Calu3 (cell line): Measurements from ENCODE around the gene CSTA. TPM values are rescaled to one million over a fixed set of nuclear protein-coding genes. Genes with fewer than 3 reads are reported as not detected.

ENCODE experiments used
- BruUV-seq: library from RNA; stranded (reverse); fragments of 400-500 nt; replicated peaks from 2 replicates; lab custom pipeline; 2021; lab: Mats Ljungman, UMichigan
- CTCF ChIA-PET: fragments of 300-600 bp; sonication (Branson Sonifier 250); formaldehyde crosslinking; loops from one replicate; lab custom pipeline; 2022; ENCODE audit warnings: antibody characterized with exemption; lab: Charles Lee
- DNase-seq: peaks from one replicate; pipeline ENCODE4 v3.0.0; 2022
- H3K27ac Mint-ChIP-seq: one replicate; pipeline ENCODE4 v1.8.0; 2022; ENCODE audit warnings: mixed read lengths; ENCODE audit not compliant: unreplicated experiment
- H3K27me3 Mint-ChIP-seq: one replicate; pipeline ENCODE4 v1.8.0; 2022; ENCODE audit warnings: mixed read lengths; ENCODE audit not compliant: unreplicated experiment
- H3K36me3 Mint-ChIP-seq: one replicate; pipeline ENCODE4 v1.8.0; 2022; ENCODE audit warnings: mild to moderate bottlenecking, moderate library complexity, mixed read lengths; ENCODE audit not compliant: insufficient read depth, unreplicated experiment
- H3K4me1 Mint-ChIP-seq: one replicate; pipeline ENCODE4 v1.8.0; 2022; ENCODE audit warnings: mild to moderate bottlenecking, low read depth, mixed read lengths; ENCODE audit not compliant: unreplicated experiment
- H3K4me3 Mint-ChIP-seq: one replicate; pipeline ENCODE4 v1.8.0; 2022; ENCODE audit warnings: mild to moderate bottlenecking, low read depth, moderate library complexity, mixed read lengths; ENCODE audit not compliant: unreplicated experiment
- H3K9me3 Mint-ChIP-seq: one replicate; pipeline ENCODE4 v1.8.0; 2022; ENCODE audit warnings: low read depth, mixed read lengths; ENCODE audit not compliant: unreplicated experiment
- intact Hi-C: fragments of 100-400 bp; cut with micrococcal nuclease; formaldehyde crosslinking; loops from one replicate; pipeline ENCODE4 v1.10.0; 2022; ENCODE audit not compliant: unreplicated experiment
- total RNA-seq: library from RNA; stranded (reverse); gene quantifications from 2 replicates; pipeline ENCODE4 v1.2.3, GENCODE V29; 2022
- TF ChIP-seq, protein P1 (sequence below): fragments of 200-600 bp; IDR thresholded peaks from one replicate; pipeline ENCODE4 v1.8.0; 2022; ENCODE audit warnings: antibody characterized with exemption; ENCODE audit not compliant: unreplicated experiment

The CSTA gene
- total RNA-seq, 1 experiment from 2014 or later = not detected

DNA sequence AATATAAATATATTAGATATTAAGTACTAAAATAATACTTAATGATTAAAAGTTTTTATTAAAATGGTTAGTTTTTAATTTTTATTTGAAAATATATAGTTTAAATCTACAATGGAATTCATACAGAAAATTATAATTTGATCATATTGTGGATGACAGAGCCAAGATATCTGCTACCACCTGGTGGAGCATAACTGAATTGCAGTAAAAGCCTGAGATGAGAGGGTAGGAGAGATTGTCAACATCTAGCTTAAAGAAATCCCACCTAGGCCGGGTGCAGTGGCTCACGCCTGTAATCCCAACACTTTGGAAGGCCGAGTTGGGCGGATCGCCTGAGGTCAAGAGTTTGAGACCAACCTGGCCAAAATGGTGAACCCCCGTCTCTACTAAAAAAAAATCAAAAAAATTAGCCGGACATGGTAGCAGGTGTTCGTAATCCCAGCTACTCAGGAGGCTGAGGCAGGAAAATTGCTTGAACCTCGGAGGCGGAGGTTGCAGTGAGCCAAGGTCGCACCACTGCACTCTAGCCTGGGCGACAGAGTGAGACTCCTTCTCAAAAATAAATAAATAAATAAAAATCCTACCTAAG lies 25.1 kb upstream of the CSTA start:
- CTCF ChIA-PET = no interaction called here
- no TSS peak for BruUV-seq
- Mint-ChIP-seq H3K9me3 (peaks cover 3% of the 10 kb centered on the region), H3K4me1 (no peaks in the 10 kb centered on the region), H3K27ac (no peak overlapping the region), H3K36me3 (no peaks in the 10 kb centered on the region), H3K27me3 (no peaks in the 10 kb centered on the region), H3K4me3 (no peak overlapping the region)
- intact Hi-C loops = loop anchor here (10.0 kb wide), 1 partner anchor 755 kb away; the partner anchor contains the start of gene POLQ
- TF ChIP-seq, protein P1, sequence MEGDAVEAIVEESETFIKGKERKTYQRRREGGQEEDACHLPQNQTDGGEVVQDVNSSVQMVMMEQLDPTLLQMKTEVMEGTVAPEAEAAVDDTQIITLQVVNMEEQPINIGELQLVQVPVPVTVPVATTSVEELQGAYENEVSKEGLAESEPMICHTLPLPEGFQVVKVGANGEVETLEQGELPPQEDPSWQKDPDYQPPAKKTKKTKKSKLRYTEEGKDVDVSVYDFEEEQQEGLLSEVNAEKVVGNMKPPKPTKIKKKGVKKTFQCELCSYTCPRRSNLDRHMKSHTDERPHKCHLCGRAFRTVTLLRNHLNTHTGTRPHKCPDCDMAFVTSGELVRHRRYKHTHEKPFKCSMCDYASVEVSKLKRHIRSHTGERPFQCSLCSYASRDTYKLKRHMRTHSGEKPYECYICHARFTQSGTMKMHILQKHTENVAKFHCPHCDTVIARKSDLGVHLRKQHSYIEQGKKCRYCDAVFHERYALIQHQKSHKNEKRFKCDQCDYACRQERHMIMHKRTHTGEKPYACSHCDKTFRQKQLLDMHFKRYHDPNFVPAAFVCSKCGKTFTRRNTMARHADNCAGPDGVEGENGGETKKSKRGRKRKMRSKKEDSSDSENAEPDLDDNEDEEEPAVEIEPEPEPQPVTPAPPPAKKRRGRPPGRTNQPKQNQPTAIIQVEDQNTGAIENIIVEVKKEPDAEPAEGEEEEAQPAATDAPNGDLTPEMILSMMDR = peak; percentile 27
- DNase-seq = peak; percentile 38

GRCh38 chr3:122301063-122301462 lies 24.0 kb upstream of the CSTA start:
- no peaks in the 10 kb centered on the region for H3K36me3 Mint-ChIP-seq
- CTCF ChIA-PET = interaction anchor here (0.7 kb wide), 1 partner anchor 92 kb away, joined by 3 read pairs; no protein-coding TSS in a partner anchor
- no peaks in the 10 kb centered on the region for H3K4me1 Mint-ChIP-seq
- peaks cover 3% of the 10 kb centered on the region for H3K9me3 Mint-ChIP-seq
- intact Hi-C loops = loop anchor here (10.0 kb wide), 1 partner anchor 756 kb away; the partner anchor contains the start of gene POLQ
- no TSS peak for BruUV-seq
- no peak overlapping the region for H3K27ac Mint-ChIP-seq
- H3K4me3 Mint-ChIP-seq = no peak overlapping the region
- H3K27me3 Mint-ChIP-seq = no peaks in the 10 kb centered on the region
- no peak for DNase-seq
- TF ChIP-seq, protein P1 = no peak

- H3K4me1 Mint-ChIP-seq = peaks cover 8% of the 10 kb centered on the region
Observed at GRCh38 chr3:122305818-122306621, 19.0 kb upstream of the CSTA start.

DNA sequence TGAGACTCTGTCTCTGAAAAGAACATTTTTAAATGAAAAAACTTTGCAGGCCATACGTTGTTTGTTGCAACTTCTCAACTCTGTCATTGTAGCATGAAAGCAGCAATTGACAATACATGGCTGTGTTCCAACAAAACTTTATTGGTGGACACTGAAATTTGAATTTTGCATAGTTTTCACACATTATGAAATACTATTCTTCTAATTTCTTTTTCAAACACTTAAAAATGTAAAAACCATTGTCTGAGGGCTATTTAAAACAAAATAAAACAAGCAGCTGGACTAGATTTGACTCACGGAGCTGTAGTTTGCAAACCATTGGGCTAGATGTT lies 18.5 kb upstream of the CSTA start:
- no TSS peak for BruUV-seq
- no peak overlapping the region for H3K27ac Mint-ChIP-seq
- TF ChIP-seq, protein P1 = no peak
- peaks cover 11% of the 10 kb centered on the region for H3K4me1 Mint-ChIP-seq
- CTCF ChIA-PET = interaction anchor here (0.6 to 2.0 kb wide), 9 partner anchors 9 to 205 kb away, joined by 3 to 21 read pairs (median 7); partner anchors contain the start of gene FAM162A
- no peak for DNase-seq
- H3K9me3 Mint-ChIP-seq = no peaks in the 10 kb centered on the region
- H3K36me3 Mint-ChIP-seq = no peaks in the 10 kb centered on the region
- no peaks in the 10 kb centered on the region for H3K27me3 Mint-ChIP-seq
- no peak overlapping the region for H3K4me3 Mint-ChIP-seq
- intact Hi-C loops = loop anchor here (1.0 to 10.0 kb wide), 2 partner anchors 50 to 762 kb away; partner anchors contain the start of gene POLQ

More at GRCh38 chr3:122305818-122306621, 19.0 kb upstream of the CSTA start:
- Mint-ChIP-seq H3K9me3 (no peaks in the 10 kb centered on the region), H3K36me3 (no peaks in the 10 kb centered on the region), H3K27me3 (no peaks in the 10 kb centered on the region), H3K4me3 (no peak overlapping the region), H3K27ac (no peak overlapping the region)
- DNase-seq = peak; percentile 52
- CTCF ChIA-PET = interaction anchor here (0.6 to 2.0 kb wide), 12 partner anchors 9 to 204 kb away, joined by 3 to 21 read pairs (median 6); partner anchors contain the start of gene FAM162A
- intact Hi-C loops = loop anchor here (1.0 to 10.0 kb wide), 2 partner anchors 50 to 761 kb away; partner anchors contain the start of gene POLQ
- TF ChIP-seq, protein P1 = peak; percentile 9
- no TSS peak for BruUV-seq
